Endothelial cell of umbilical vein (primary cell): Measurements from ENCODE around the gene THSD7A. TPM values are rescaled to one million over a fixed set of nuclear protein-coding genes. Genes with fewer than 3 reads are reported as not detected.

ENCODE experiments used
- BruUV-seq: library from RNA; stranded (reverse); fragments of 400-500 nt; replicated peaks from 2 replicates; lab custom pipeline; 2021; lab: Mats Ljungman, UMichigan
- CTCF ChIA-PET: fragments of 300-600, 350-600 bp; sonication (Branson Sonifier 250); formaldehyde crosslinking; loops from one replicate; lab custom pipeline; 2021; ENCODE audit warnings: antibody characterized with exemption, inconsistent platforms; lab: Charles Lee
- POLR2A ChIA-PET: fragments of 300-600, 350-600 bp; sonication (Branson Sonifier 250); formaldehyde crosslinking; loops from one replicate; lab custom pipeline; 2021; ENCODE audit warnings: antibody characterized with exemption, inconsistent platforms; lab: Charles Lee
- DNase-seq: peaks from one replicate; pipeline ENCODE4 v3.0.0-alpha.2; 2011; ENCODE audit warnings: low read depth, low spot score
- FAIRE-seq: peaks from 2 replicates; lab custom pipeline; 2011; peaks lifted over from hg19 to GRCh38; lab: Jason Lieb, UNC
- H2AFZ ChIP-seq: 2 replicates; pipeline ENCODE4 v1.6.0; 2012; ENCODE audit warnings: low read depth, low read length, control low read depth, inconsistent platforms
- H3K27ac ChIP-seq: 2 replicates; pipeline ENCODE4 v1.5.1; 2011; ENCODE audit warnings: low read depth, mild to moderate bottlenecking, control low read depth, low read length, moderate library complexity; ENCODE audit not compliant: insufficient read depth
- H3K27me3 ChIP-seq, 2 experiments: 2 replicates each; pipeline versions ENCODE4 v1.6.0 to v1.6.1; 2011; ENCODE audit warnings: low read length in 2 of 2, mixed read lengths in 1 of 2; ENCODE audit not compliant: control insufficient read depth in 2 of 2, insufficient read depth in 2 of 2
- H3K36me3 ChIP-seq, 2 experiments: 2 replicates in 1 of 2; 3 replicates in 1 of 2; pipeline ENCODE4 v1.5.1; 2011; ENCODE audit warnings: low read length in 2 of 2, mild to moderate bottlenecking in 1 of 2, moderate library complexity in 1 of 2; ENCODE audit not compliant: control insufficient read depth in 2 of 2, insufficient read depth in 2 of 2; ENCODE audit errors: extremely low read depth in 1 of 2
- H3K4me1 ChIP-seq: 3 replicates; pipeline ENCODE4 v1.5.1; 2011; ENCODE audit warnings: mild to moderate bottlenecking, low read length; ENCODE audit not compliant: control insufficient read depth, insufficient read depth; ENCODE audit errors: extremely low read depth
- H3K4me2 ChIP-seq: 2 replicates; pipeline ENCODE4 v1.6.1; 2011; ENCODE audit warnings: low read length, control low read depth, mixed read lengths; ENCODE audit not compliant: insufficient read depth
- H3K4me3 ChIP-seq, 3 experiments: fragments of 200-600 bp in 1 of 3; sonication (generic), shearing (Covaris generic) in 1 of 3; replicated peaks in 1 of 3; 2 replicates each; pipeline ENCODE4 v1.5.1; 2011 to 2016; ENCODE audit warnings: control low read depth in 3 of 3, low read length in 3 of 3, mild to moderate bottlenecking in 2 of 3, inconsistent platforms in 1 of 3, low read depth in 1 of 3, moderate library complexity in 1 of 3; ENCODE audit not compliant: insufficient read depth in 1 of 3
- H3K79me2 ChIP-seq: 2 replicates; pipeline ENCODE4 v1.6.0; 2012; ENCODE audit warnings: low read length, inconsistent platforms; ENCODE audit not compliant: control insufficient read depth, insufficient read depth
- H3K9ac ChIP-seq: replicated peaks from 2 replicates; pipeline ENCODE3; 2011; ENCODE audit warnings: low read length, control low read depth; ENCODE audit not compliant: insufficient read depth; ENCODE audit errors: extremely low read depth
- H3K9me1 ChIP-seq: replicated peaks from 3 replicates; pipeline ENCODE4 v1.6.0; 2011; ENCODE audit warnings: mild to moderate bottlenecking, low read length; ENCODE audit not compliant: control insufficient read depth, insufficient read depth; ENCODE audit errors: extremely low read depth
- H3K9me3 ChIP-seq: replicated peaks from 2 replicates; pipeline ENCODE4 v1.5.1; 2012; ENCODE audit warnings: low read length, inconsistent platforms; ENCODE audit not compliant: control insufficient read depth, insufficient read depth
- H4K20me1 ChIP-seq: replicated peaks from 2 replicates; pipeline ENCODE3; 2011; ENCODE audit warnings: mild to moderate bottlenecking, low read length; ENCODE audit not compliant: control insufficient read depth, insufficient read depth; ENCODE audit errors: extremely low read depth
- GATA2 ChIP-seq: IDR thresholded peaks from 2 replicates; pipeline ENCODE4 v1.7.0; 2011; ENCODE audit warnings: low read depth, mild to moderate bottlenecking, moderate library complexity, mixed read lengths, low read length; ENCODE audit not compliant: insufficient read length, insufficient read depth
- JUN ChIP-seq: IDR thresholded peaks from 2 replicates; pipeline ENCODE4 v1.6.1; 2011; ENCODE audit warnings: borderline replicate concordance, low read depth; ENCODE audit not compliant: insufficient read length, insufficient read depth
- MYC ChIP-seq: IDR thresholded peaks from one replicate; pipeline ENCODE4 v1.6.1; 2011; ENCODE audit warnings: mild to moderate bottlenecking, low read depth, low read length
- POLR2A ChIP-seq: IDR thresholded peaks from 2 replicates; pipeline ENCODE4 v1.6.1; 2012; ENCODE audit warnings: low read depth, mild to moderate bottlenecking, control low read depth, low read length
- POLR2AphosphoS5 ChIP-seq: IDR thresholded peaks from 2 replicates; pipeline ENCODE4 v1.6.1; 2012; ENCODE audit warnings: low read depth, mild to moderate bottlenecking, control low read depth, low read length, moderate library complexity; ENCODE audit not compliant: insufficient read depth
- dilution Hi-C: fragments of 300-500 bp; cut with MboI; formaldehyde crosslinking; loops from one replicate; pipeline ENCODE4 v1.15.0; 2019; ENCODE audit warnings: low sequenced_read_pairs; ENCODE audit not compliant: extremely low pct_ligation_motif_present
- intact Hi-C: fragments of 100-400 bp; cut with micrococcal nuclease; formaldehyde crosslinking; loops from one replicate; pipeline ENCODE4 v1.10.0; 2022
- polyA plus RNA-seq, 4 experiments: library from polyadenylated mRNA; depleted of rRNA in 3 of 4; stranded (reverse) in 3 of 4; unstranded in 1 of 4; fragments of >200 nt; gene quantifications; 2 replicates each; pipeline versions ENCODE4 v1.2.1 to v1.2.3, GENCODE V29; 2011 to 2012; ENCODE audit warnings: missing spikeins in 1 of 4
- total RNA-seq: library from RNA; stranded (reverse); gene quantifications from 2 replicates; pipeline ENCODE4 v1.2.3, GENCODE V29; 2021
- TF ChIP-seq, protein P1 (sequence below): IDR thresholded peaks from 2 replicates; pipeline ENCODE4 v1.6.1; 2011; ENCODE audit not compliant: insufficient read depth, insufficient read length
- TF ChIP-seq, protein P2 (sequence below), 2 donors: IDR thresholded peaks; 1 replicate in 1 of 2; 2 replicates in 1 of 2; pipeline ENCODE4 v1.5.1; 2011; ENCODE audit warnings: low read length in 2 of 2, mild to moderate bottlenecking in 2 of 2, moderate library complexity in 2 of 2, control low read depth in 1 of 2, inconsistent platforms in 1 of 2, low read depth in 1 of 2; ENCODE audit not compliant: insufficient read depth in 1 of 2; ENCODE audit errors: extremely low read depth in 1 of 2

The THSD7A gene
- total and polyA plus RNA-seq, 2 donors (not counting 3 experiments of a cell fraction or from before 2014, with no cell fraction given), result 3.3 to 12.7 TPM

DNA sequence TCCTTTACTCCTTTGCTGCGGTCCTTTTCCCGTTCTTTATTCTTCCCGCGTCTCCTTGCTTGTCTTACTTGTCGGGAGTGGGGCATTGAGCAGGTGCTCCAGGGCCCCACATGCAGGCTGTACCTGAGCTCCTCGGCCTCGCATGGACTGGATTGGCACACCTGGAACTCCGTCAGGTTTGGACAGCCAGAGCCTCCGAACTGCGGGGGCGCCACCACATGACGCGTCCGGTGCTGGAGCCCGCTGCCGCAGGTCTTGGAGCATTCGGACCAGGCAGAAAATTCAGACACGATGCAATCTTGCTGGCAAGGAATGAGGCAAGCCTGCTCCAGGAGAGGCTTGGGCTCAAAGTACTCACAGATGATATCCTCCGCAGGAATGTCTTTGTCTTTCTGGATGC, 195.7 kb downstream of the THSD7A start:
- dilution Hi-C loops (no loop called here), intact Hi-C loops (no loop called here)
- H3K9ac ChIP-seq, result no peak overlapping the region
- H3K79me2 ChIP-seq, result no peaks in the 10 kb centered on the region
- no peak overlapping the region for H3K4me2 ChIP-seq
- no peaks in the 10 kb centered on the region for H3K9me3 ChIP-seq
- H3K27me3 ChIP-seq, result no peaks in the 10 kb centered on the region
- H2AFZ ChIP-seq, result no peak overlapping the region
- H3K4me3 ChIP-seq, result no peak overlapping the region
- no peak overlapping the region for H3K27ac ChIP-seq
- H3K9me1 ChIP-seq, result no peaks in the 10 kb centered on the region
- TF ChIP-seq, protein P1, sequence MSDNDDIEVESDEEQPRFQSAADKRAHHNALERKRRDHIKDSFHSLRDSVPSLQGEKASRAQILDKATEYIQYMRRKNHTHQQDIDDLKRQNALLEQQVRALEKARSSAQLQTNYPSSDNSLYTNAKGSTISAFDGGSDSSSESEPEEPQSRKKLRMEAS, result no peak
- TF ChIP-seq GATA2 (no peak), MYC (no peak), POLR2A (no peak), JUN (no peak), POLR2AphosphoS5 (no peak)
- TF ChIP-seq, protein P2, sequence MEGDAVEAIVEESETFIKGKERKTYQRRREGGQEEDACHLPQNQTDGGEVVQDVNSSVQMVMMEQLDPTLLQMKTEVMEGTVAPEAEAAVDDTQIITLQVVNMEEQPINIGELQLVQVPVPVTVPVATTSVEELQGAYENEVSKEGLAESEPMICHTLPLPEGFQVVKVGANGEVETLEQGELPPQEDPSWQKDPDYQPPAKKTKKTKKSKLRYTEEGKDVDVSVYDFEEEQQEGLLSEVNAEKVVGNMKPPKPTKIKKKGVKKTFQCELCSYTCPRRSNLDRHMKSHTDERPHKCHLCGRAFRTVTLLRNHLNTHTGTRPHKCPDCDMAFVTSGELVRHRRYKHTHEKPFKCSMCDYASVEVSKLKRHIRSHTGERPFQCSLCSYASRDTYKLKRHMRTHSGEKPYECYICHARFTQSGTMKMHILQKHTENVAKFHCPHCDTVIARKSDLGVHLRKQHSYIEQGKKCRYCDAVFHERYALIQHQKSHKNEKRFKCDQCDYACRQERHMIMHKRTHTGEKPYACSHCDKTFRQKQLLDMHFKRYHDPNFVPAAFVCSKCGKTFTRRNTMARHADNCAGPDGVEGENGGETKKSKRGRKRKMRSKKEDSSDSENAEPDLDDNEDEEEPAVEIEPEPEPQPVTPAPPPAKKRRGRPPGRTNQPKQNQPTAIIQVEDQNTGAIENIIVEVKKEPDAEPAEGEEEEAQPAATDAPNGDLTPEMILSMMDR (IDR thresholded peaks at IDR 0.05; ENCODE audit: extremely low read depth in 1 of 2, insufficient read depth in 1 of 2, low read depth in 1 of 2, low read length in 2 of 2), result no peak
- H3K4me1 ChIP-seq, result no peaks in the 10 kb centered on the region
- ChIA-PET CTCF (interaction anchor here (1.2 kb wide), 1 partner anchor 125 kb away, joined by 3 read pairs; no protein-coding TSS in a partner anchor), POLR2A (interaction anchor here (0.6 kb wide), 1 partner anchor 142 kb away, joined by 5 read pairs; no protein-coding TSS in a partner anchor)
- no peak for FAIRE-seq
- no TSS peak for BruUV-seq
- H3K36me3 ChIP-seq, result no peaks in the 10 kb centered on the region
- DNase-seq, result no peak
- no peaks in the 10 kb centered on the region for H4K20me1 ChIP-seq
